Neural cell (in vitro differentiated cells): ENCODE measurements around the gene EXOC2.

Experiments used
- CTCF ChIP-seq: fragments of 450-650 bp; IDR thresholded peaks from 2 replicates; pipeline ENCODE4 v1.5.1; 2014; ENCODE audit warnings: antibody characterized with exemption, mild to moderate bottlenecking, moderate library complexity; ENCODE audit not compliant: poor library complexity, severe bottlenecking
- EZH2 ChIP-seq: fragments of 200-600, 300-800 bp; shearing (Covaris generic), sonication (generic); IDR thresholded peaks from 2 replicates; pipeline ENCODE4 v1.6.1; 2014; ENCODE audit warnings: antibody characterized with exemption, low read length, borderline replicate concordance, mild to moderate bottlenecking; ENCODE audit not compliant: insufficient read depth, poor library complexity, severe bottlenecking
- SMC3 ChIP-seq: fragments of 450-650 bp; conservative IDR thresholded peaks from 2 replicates; pipeline ENCODE4 v1.6.1; 2014; ENCODE audit warnings: antibody characterized with exemption, mild to moderate bottlenecking, moderate library complexity; ENCODE audit not compliant: poor library complexity
- TAF1 ChIP-seq: IDR thresholded peaks from 2 replicates; pipeline ENCODE4 v1.6.1; 2012; ENCODE audit warnings: low read depth

DNA sequence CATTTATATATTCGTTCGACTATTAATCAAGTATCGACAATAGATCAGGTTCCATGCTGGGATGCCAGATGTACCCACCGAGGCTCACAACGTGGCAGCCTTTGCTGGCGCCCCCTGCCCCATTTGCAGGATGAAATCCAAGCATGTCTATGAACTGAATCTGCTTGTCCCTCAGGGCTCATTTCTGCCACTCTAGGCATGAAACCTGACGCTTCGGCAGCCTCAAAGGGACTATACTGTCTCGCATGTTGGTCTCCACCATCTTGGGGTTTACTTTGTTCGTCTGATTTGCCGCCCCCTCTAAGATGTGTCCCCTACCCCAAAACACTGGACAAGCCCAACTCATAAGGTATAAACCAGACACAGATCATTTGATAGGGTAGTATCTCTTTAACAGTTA lies 72.8 kb downstream of the EXOC2 start:
- TF ChIP-seq SMC3, result no peak
- TF ChIP-seq CTCF, result no peak
- no peak for TF ChIP-seq EZH2
- TF ChIP-seq TAF1, result no peak
